ENCODE results near the gene PLIN5.

PLIN5 gene

GRCh38 chr19:4534836-4535658 lies at the start of gene PLIN5:
PLIN5 (minus strand) TSS chr19:4535224; CDS start chr19:4534074, 1,150 bp downstream.
- peak; percentile 49 for DNase-seq

- DNase-seq = peak; percentile 14
Measured at GRCh38 chr19:4583961-4584669, 49.1 kb upstream of the PLIN5 start.

- no peak for DNase-seq
Measured at GRCh38 chr19:4582980-4583842, 48.2 kb upstream of the PLIN5 start.

GRCh38 chr19:4581666-4582553 lies 46.9 kb upstream of the PLIN5 start:
- DNase-seq = no peak

GRCh38 chr19:4580961-4581665 lies 46.1 kb upstream of the PLIN5 start:
- DNase-seq = no peak

GRCh38 chr19:4580021-4580901 lies 45.2 kb upstream of the PLIN5 start:
- no peak for DNase-seq

- no peak for DNase-seq
Measured at GRCh38 chr19:4579389-4579788, 44.4 kb upstream of the PLIN5 start.

GRCh38 chr19:4578552-4579248 lies 43.7 kb upstream of the PLIN5 start:
- no peak for DNase-seq

GRCh38 chr19:4577020-4577782 lies 42.2 kb upstream of the PLIN5 start:
- DNase-seq = no peak

- DNase-seq = peak; percentile 70
Measured at GRCh38 chr19:4576016-4576933, 41.3 kb upstream of the PLIN5 start.

- no peak for DNase-seq
Measured at GRCh38 chr19:4575267-4576015, 40.4 kb upstream of the PLIN5 start.

- no peak for DNase-seq
Measured at GRCh38 chr19:4573682-4574081, 38.7 kb upstream of the PLIN5 start.

- no peak for DNase-seq
Measured at GRCh38 chr19:4571305-4571917, 36.4 kb upstream of the PLIN5 start.

GRCh38 chr19:4570916-4571304 lies 35.9 kb upstream of the PLIN5 start:
- DNase-seq = no peak

- DNase-seq = no peak
Measured at GRCh38 chr19:4570402-4570801, 35.4 kb upstream of the PLIN5 start.

- DNase-seq = no peak
Measured at GRCh38 chr19:4568886-4569285, 33.9 kb upstream of the PLIN5 start.

All from stimulated activated CD4-positive, alpha-beta T cell treated with anti-CD3 and anti-CD28 coated beads, Interleukin-1b, Interleukin-23, amount 100 ng/mL, for 48 hours (primary cell).